GM10248 (cell line): ENCODE data around the gene SCYL3.

Source experiments
- CTCF ChIA-PET: fragments of 300-600 bp; sonication (Branson Sonifier 250); formaldehyde crosslinking; extraction: SDS; loops from one replicate; lab custom pipeline; 2021; ENCODE audit warnings: antibody characterized with exemption; lab: Yijun Ruan, JAX
- POLR2A ChIA-PET: fragments of 350-650 bp; sonication (Branson Sonifier 250); formaldehyde crosslinking; extraction: SDS; loops from one replicate; lab custom pipeline; 2020; ENCODE audit warnings: antibody characterized with exemption; lab: Yijun Ruan, JAX
- DNase-seq: peaks from one replicate; pipeline ENCODE4 v3.0.0; 2012; ENCODE audit errors: extremely low spot score
- TF ChIP-seq, protein P1 (sequence below): IDR thresholded peaks from 2 replicates; pipeline ENCODE4 v1.5.1; 2012; ENCODE audit warnings: mild to moderate bottlenecking, low read depth; ENCODE audit errors: extremely low read depth, missing control alignments, control extremely low read depth

Gene SCYL3

DNA sequence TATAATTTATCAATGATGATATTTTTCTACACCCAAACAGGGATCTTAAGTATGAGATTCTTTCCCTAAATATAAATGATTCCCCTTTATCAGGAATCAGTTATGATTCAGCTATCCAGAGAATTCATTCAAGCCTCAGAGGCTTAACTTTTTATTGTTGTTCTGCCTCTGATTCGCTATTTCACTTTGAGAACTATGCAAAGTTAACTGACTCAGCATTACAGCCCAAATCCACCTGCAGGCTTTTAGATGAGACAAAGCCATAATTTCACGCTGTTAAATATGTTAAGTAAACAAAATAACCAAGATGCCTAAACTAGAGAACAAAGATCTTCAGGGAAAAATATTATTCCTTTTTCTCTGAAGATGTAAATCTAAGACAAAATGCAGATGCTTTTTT lies 8.5 kb downstream of the SCYL3 start:
- TF ChIP-seq, protein P1, sequence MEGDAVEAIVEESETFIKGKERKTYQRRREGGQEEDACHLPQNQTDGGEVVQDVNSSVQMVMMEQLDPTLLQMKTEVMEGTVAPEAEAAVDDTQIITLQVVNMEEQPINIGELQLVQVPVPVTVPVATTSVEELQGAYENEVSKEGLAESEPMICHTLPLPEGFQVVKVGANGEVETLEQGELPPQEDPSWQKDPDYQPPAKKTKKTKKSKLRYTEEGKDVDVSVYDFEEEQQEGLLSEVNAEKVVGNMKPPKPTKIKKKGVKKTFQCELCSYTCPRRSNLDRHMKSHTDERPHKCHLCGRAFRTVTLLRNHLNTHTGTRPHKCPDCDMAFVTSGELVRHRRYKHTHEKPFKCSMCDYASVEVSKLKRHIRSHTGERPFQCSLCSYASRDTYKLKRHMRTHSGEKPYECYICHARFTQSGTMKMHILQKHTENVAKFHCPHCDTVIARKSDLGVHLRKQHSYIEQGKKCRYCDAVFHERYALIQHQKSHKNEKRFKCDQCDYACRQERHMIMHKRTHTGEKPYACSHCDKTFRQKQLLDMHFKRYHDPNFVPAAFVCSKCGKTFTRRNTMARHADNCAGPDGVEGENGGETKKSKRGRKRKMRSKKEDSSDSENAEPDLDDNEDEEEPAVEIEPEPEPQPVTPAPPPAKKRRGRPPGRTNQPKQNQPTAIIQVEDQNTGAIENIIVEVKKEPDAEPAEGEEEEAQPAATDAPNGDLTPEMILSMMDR: no peak
- ChIA-PET POLR2A (no interaction called here), CTCF (interaction anchor here (1.2 kb wide), 1 partner anchor 16 kb away, joined by 3 read pairs; no protein-coding TSS in a partner anchor)
- DNase-seq: no peak

DNA sequence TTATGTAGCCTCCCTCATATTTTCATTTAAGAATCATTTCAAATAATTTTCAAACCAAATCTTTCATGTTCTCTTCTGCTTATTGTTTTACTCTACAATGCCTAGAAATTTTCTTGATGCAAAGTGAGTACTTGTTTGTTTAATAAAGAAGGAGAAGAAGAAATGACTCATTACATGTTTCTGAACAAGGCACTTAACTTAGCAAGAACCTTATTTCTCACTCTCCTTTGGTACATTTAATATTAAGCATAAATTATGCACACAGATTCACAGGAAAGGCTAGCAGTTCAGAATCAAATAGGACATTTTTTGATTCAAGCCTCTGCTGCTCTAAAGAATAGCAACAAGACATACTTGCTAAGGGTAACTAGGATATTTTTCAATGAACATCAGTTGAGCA lies 9.1 kb downstream of the SCYL3 start:
- DNase-seq: no peak
- TF ChIP-seq, protein P1: no peak
- CTCF ChIA-PET: interaction anchor here (1.5 kb wide), 1 partner anchor 8 kb away, joined by 7 read pairs; the partner anchor contains the start of gene SCYL3
- POLR2A ChIA-PET: no interaction called here

DNA sequence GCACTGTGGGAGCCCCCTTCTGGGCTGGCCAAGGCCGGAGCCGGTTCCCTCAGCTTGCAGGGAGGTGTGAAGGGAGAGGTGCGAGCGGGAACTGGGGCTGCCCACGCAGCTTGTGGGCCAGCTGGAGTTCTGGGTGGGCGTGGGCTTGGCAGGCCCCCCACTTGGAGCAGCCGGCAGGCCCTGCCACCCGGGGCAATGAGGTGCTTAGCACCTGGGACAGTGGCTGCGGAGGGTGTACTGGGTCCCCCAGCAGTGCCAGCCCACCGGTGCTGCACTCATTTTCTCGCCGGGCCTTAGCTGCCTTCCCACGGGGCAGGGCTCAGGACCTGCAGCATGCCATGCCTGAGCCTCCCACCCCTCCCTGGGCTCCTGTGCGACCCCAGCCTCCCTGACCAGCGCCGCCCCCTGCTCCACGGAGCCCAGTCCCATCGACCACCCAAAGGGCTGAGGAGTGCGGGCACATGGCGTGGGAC lies 11.6 kb downstream of the SCYL3 start:
- TF ChIP-seq, protein P1: no peak
- CTCF ChIA-PET: interaction anchor here (1.1 kb wide), 1 partner anchor 10 kb away, joined by 4 read pairs; no protein-coding TSS in a partner anchor
- POLR2A ChIA-PET: no interaction called here

DNA sequence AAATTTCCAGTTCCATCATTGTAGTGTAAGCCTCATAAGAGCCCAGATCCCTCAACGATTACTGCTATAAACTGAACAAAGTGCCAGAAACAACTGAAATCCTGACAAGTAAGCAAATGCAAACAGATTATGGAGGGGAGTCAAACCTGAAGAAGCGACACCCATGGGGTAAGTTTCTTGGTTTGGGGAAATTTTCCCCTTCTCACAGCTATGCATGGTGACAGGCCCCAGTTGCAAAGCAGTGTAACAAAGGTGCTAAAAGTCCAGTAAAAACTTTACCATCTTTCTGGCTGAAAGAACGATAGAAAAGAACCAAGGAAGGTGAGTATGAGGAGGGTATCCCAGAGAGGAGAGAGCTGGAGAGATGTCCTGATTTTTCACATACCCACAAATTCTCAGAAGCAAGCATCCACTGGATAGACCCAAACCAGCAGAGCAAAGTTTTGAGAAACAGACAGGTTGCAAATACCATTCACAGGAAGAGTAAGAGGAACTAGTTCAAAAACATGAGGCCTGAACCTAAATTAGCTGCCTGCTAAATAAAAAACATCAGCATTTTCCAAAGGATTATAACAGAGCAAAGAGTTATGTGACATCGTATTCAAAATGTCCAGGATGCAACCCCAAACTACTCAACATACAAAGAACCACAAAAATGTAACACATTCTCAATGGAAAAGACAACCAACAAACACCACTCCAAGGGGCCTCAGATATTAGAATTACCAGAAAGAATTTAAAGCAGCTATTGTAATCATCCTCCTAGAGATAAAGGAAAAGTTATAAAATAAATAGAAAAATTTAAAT lies 14.5 kb downstream of the SCYL3 start:
- TF ChIP-seq, protein P1: no peak
- ChIA-PET POLR2A (no interaction called here), CTCF (interaction anchor here (1.3 to 2.6 kb wide), 3 partner anchors 9 to 23 kb away, joined by 3 to 11 read pairs (median 3); partner anchors contain the start of gene SCYL3)
- no peak for DNase-seq

More for the DNA sequence above, 11.6 kb downstream of the SCYL3 start:
- DNase-seq: no peak

DNA sequence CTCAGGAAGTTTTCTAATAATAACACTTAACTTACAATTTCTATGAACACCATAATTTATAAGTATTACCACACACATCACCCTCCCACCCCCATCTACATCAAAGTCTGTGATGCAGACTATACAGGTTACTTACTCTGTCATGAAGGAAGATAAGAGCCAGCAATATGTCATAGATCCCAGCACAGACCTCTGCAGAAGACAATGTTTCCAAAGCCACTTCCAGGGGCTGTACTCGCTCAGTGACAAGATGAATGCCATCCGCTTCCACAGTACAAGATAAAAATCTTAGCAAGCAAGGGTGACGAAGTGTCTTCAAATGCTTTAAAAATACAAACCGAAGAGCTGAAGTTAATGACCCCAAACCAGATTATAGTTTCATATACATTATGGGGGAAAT lies 15.2 kb downstream of the SCYL3 start:
- ChIA-PET CTCF (interaction anchor here (1.3 to 2.6 kb wide), 3 partner anchors 10 to 22 kb away, joined by 3 to 11 read pairs (median 3); partner anchors contain the start of gene SCYL3), POLR2A (no interaction called here)
- TF ChIP-seq, protein P1: no peak
- no peak for DNase-seq

DNA sequence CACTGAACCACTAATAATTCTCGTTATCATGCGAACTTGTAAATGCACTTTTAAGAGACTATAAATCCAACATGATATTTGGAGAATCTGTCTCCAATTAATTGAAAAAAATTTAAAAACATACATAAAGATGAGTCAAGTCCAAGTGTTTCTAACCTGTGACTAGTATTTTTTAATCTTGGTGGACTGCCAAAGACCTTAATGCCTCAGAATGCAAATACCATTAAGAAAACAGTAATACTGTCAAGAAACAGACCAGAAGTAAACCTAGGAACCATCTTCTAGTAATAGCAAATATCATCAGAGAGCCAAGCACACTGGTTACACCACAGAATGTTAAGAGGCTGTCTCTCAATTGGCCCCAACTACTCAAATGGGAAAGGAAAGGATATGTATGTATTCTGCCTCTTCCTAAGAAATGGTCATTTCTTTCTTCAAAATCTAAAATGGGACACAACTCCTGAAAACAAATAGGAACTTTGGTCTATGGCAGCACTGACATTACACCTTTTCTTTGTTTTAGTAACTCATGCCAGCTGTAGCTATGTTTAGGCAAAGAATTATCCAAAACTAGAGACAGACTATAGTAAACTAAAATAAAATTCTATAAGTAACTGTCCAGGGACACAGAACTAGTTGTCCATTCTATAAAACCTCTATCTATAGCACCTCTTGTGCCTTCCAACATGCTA lies 15.8 kb downstream of the SCYL3 start:
- DNase-seq: no peak
- TF ChIP-seq, protein P1: no peak
- POLR2A ChIA-PET: no interaction called here
- CTCF ChIA-PET: interaction anchor here (2.6 kb wide), 1 partner anchor 11 kb away, joined by 11 read pairs; no protein-coding TSS in a partner anchor
